Mucosa of stomach (tissue), 1 donor: ENCODE measurements around the gene TRPC4AP.
"Not testable (repeated sequence)": the region's sequence is repeated elsewhere in the genome, so short reads cannot be mapped to it uniquely, and the experiment has no call there.

Experiments
- H3K27me3 ChIP-seq: one replicate; pipeline ENCODE4 v1.7.0; 2013; ENCODE audit warnings: mild to moderate bottlenecking, low read length; ENCODE audit not compliant: control insufficient read depth, insufficient read depth
- H3K36me3 ChIP-seq: one replicate; pipeline ENCODE4 v1.7.0; 2013; ENCODE audit warnings: low read length; ENCODE audit not compliant: control insufficient read depth, insufficient read depth
- H3K4me1 ChIP-seq: one replicate; pipeline ENCODE4 v1.7.0; 2013; ENCODE audit warnings: mild to moderate bottlenecking, low read length; ENCODE audit not compliant: control insufficient read depth, insufficient read depth
- H3K4me3 ChIP-seq: one replicate; pipeline ENCODE4 v1.7.0; 2013; ENCODE audit warnings: low read length
- H3K9ac ChIP-seq: one replicate; pipeline ENCODE4 v1.7.0; 2013; ENCODE audit warnings: mild to moderate bottlenecking, low read length, moderate library complexity
- H3K9me3 ChIP-seq: one replicate; pipeline ENCODE4 v1.7.0; 2013; ENCODE audit warnings: mild to moderate bottlenecking, low read length, moderate library complexity; ENCODE audit not compliant: control insufficient read depth
- donor health status: Pancreatic carcinoma.

The TRPC4AP gene

GRCh38 chr20:35120012-35120701 lies 27.6 kb upstream of the TRPC4AP start:
- Histone ChIP-seq H3K9ac (no peak overlapping the region), H3K36me3 (peaks cover 24% of the 10 kb centered on the region), H3K27me3 (no peaks in the 10 kb centered on the region), H3K4me1 (peaks cover 6% of the 10 kb centered on the region), H3K4me3 (no peak overlapping the region), H3K9me3 (no peaks in the 10 kb centered on the region)

GRCh38 chr20:35117629-35118028 lies 25.0 kb upstream of the TRPC4AP start:
- Histone ChIP-seq H3K27me3 (no peaks in the 10 kb centered on the region), H3K9me3 (no peaks in the 10 kb centered on the region), H3K4me3 (no peak overlapping the region), H3K36me3 (peaks cover 19% of the 10 kb centered on the region), H3K9ac (no peak overlapping the region), H3K4me1 (peaks cover 6% of the 10 kb centered on the region)

GRCh38 chr20:35117196-35117595 lies 24.6 kb upstream of the TRPC4AP start:
- peaks cover 6% of the 10 kb centered on the region for H3K4me1 ChIP-seq
- no peaks in the 10 kb centered on the region for H3K9me3 ChIP-seq
- H3K36me3 ChIP-seq = peaks cover 19% of the 10 kb centered on the region
- no peaks in the 10 kb centered on the region for H3K27me3 ChIP-seq
- H3K4me3 ChIP-seq = no peak overlapping the region
- no peak overlapping the region for H3K9ac ChIP-seq

GRCh38 chr20:35116258-35116657 lies 23.7 kb upstream of the TRPC4AP start:
- Histone ChIP-seq H3K4me3 (no peak overlapping the region), H3K27me3 (no peaks in the 10 kb centered on the region), H3K9ac (no peak overlapping the region), H3K4me1 (peaks cover 6% of the 10 kb centered on the region), H3K36me3 (peaks cover 17% of the 10 kb centered on the region), H3K9me3 (no peaks in the 10 kb centered on the region)

- Histone ChIP-seq H3K4me1 (peaks cover 6% of the 10 kb centered on the region), H3K9ac (no peak overlapping the region), H3K9me3 (no peaks in the 10 kb centered on the region), H3K36me3 (peaks cover 15% of the 10 kb centered on the region), H3K4me3 (no peak overlapping the region), H3K27me3 (no peaks in the 10 kb centered on the region)
These were observed 23.0 kb upstream of the TRPC4AP start for GRCh38 chr20:35115606-35116005.

GRCh38 chr20:35112276-35112675 lies 19.7 kb upstream of the TRPC4AP start:
- H3K4me3 ChIP-seq, H3K4me1 ChIP-seq, H3K9me3 ChIP-seq, H3K9ac ChIP-seq, H3K36me3 ChIP-seq, H3K27me3 ChIP-seq: not testable (repeated sequence)

- no peaks in the 10 kb centered on the region for H3K27me3 ChIP-seq
- no peak overlapping the region for H3K9ac ChIP-seq
- H3K36me3 ChIP-seq = no peaks in the 10 kb centered on the region
- H3K9me3 ChIP-seq = no peaks in the 10 kb centered on the region
- H3K4me3 ChIP-seq = no peak overlapping the region
- H3K4me1 ChIP-seq = no peaks in the 10 kb centered on the region
These were observed 18.7 kb upstream of the TRPC4AP start for GRCh38 chr20:35111141-35111888.

GRCh38 chr20:35108921-35109320 lies 16.3 kb upstream of the TRPC4AP start:
- Histone ChIP-seq H3K36me3 (no peaks in the 10 kb centered on the region), H3K27me3 (no peaks in the 10 kb centered on the region), H3K4me1 (no peaks in the 10 kb centered on the region), H3K9ac (no peak overlapping the region), H3K4me3 (no peak overlapping the region), H3K9me3 (no peaks in the 10 kb centered on the region)

GRCh38 chr20:35106827-35107380 lies 14.3 kb upstream of the TRPC4AP start:
- Histone ChIP-seq H3K4me3 (no peak overlapping the region), H3K4me1 (no peaks in the 10 kb centered on the region), H3K36me3 (no peaks in the 10 kb centered on the region), H3K9me3 (no peaks in the 10 kb centered on the region), H3K27me3 (no peaks in the 10 kb centered on the region), H3K9ac (no peak overlapping the region)

GRCh38 chr20:35104685-35105295 lies 12.2 kb upstream of the TRPC4AP start:
- Histone ChIP-seq H3K36me3 (no peaks in the 10 kb centered on the region), H3K4me3 (no peak overlapping the region), H3K4me1 (no peaks in the 10 kb centered on the region), H3K9ac (no peak overlapping the region), H3K27me3 (no peaks in the 10 kb centered on the region), H3K9me3 (no peaks in the 10 kb centered on the region)

- H3K36me3 ChIP-seq = no peaks in the 10 kb centered on the region
- H3K4me1 ChIP-seq = no peaks in the 10 kb centered on the region
- H3K9me3 ChIP-seq = no peaks in the 10 kb centered on the region
- H3K27me3 ChIP-seq = no peaks in the 10 kb centered on the region
- H3K4me3 ChIP-seq = no peak overlapping the region
- H3K9ac ChIP-seq = no peak overlapping the region
These were observed 9.0 kb upstream of the TRPC4AP start for GRCh38 chr20:35101620-35102019.

- H3K4me1 ChIP-seq = peaks cover 19% of the 10 kb centered on the region
- no peaks in the 10 kb centered on the region for H3K27me3 ChIP-seq
- no peak overlapping the region for H3K9ac ChIP-seq
- H3K36me3 ChIP-seq = no peaks in the 10 kb centered on the region
- H3K9me3 ChIP-seq = no peaks in the 10 kb centered on the region
- H3K4me3 ChIP-seq = no peak overlapping the region
These were observed 769 bp upstream of the TRPC4AP start for GRCh38 chr20:35093267-35093884.
